Activated naive CD8-positive, alpha-beta T cell treated with anti-CD3 and anti-CD28 coated beads for 36 hours (primary cell): ENCODE data around the gene KCNIP4. TPM values are rescaled to one million over a fixed set of nuclear protein-coding genes. Genes with fewer than 3 reads are reported as not detected.

ENCODE experiments used
- DNase-seq: peaks from one replicate; pipeline ENCODE4 v3.0.0; 2021
- H3K27ac Mint-ChIP-seq: one replicate; pipeline ENCODE4 v1.8.0; 2022; ENCODE audit warnings: mild to moderate bottlenecking, moderate library complexity, mixed read lengths
- H3K27me3 Mint-ChIP-seq: one replicate; pipeline ENCODE4 v1.8.0; 2022; ENCODE audit warnings: mild to moderate bottlenecking, mixed read lengths
- H3K36me3 Mint-ChIP-seq: one replicate; pipeline ENCODE4 v1.8.0; 2021; ENCODE audit warnings: mild to moderate bottlenecking, mixed read lengths
- H3K4me1 Mint-ChIP-seq: one replicate; pipeline ENCODE4 v1.8.0; 2021; ENCODE audit warnings: mixed read lengths
- H3K4me3 Mint-ChIP-seq: one replicate; pipeline ENCODE4 v1.8.0; 2022; ENCODE audit warnings: mild to moderate bottlenecking, moderate library complexity, mixed read lengths
- H3K9me3 Mint-ChIP-seq: one replicate; pipeline ENCODE4 v1.8.0; 2022; ENCODE audit warnings: mixed read lengths
- total RNA-seq, 2 experiments: library from RNA; stranded (reverse); gene quantifications; one replicate each; pipeline ENCODE4 v1.2.3, GENCODE V29; 2021

KCNIP4 gene
- total RNA-seq, 2 experiments from 2014 or later = not detected

DNA sequence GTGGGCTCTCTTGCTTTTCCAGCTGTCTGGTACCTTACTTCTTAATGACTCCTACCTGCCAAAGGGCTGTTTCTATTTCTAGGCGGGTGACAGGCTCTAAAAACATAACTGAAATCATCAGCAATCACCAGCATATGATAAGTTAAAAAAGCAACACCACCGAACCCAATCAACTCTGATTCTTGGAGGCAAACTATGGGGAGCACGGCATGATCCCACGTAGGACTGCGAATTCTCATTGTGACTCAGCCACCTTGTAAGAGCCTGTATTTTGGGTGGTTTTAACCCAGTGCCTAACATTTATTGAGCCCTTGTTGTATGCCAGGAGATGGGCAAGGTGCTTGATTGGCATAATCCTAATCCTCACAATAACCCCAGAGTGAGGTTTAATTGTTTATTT, 1091.5 kb downstream of the KCNIP4 start:
- no peak overlapping the region for H3K27ac Mint-ChIP-seq
- no peaks in the 10 kb centered on the region for H3K27me3 Mint-ChIP-seq
- no peak for DNase-seq
- H3K36me3 Mint-ChIP-seq = no peaks in the 10 kb centered on the region
- no peaks in the 10 kb centered on the region for H3K4me1 Mint-ChIP-seq
- no peak overlapping the region for H3K4me3 Mint-ChIP-seq
- H3K9me3 Mint-ChIP-seq = peaks cover 9% of the 10 kb centered on the region

DNA sequence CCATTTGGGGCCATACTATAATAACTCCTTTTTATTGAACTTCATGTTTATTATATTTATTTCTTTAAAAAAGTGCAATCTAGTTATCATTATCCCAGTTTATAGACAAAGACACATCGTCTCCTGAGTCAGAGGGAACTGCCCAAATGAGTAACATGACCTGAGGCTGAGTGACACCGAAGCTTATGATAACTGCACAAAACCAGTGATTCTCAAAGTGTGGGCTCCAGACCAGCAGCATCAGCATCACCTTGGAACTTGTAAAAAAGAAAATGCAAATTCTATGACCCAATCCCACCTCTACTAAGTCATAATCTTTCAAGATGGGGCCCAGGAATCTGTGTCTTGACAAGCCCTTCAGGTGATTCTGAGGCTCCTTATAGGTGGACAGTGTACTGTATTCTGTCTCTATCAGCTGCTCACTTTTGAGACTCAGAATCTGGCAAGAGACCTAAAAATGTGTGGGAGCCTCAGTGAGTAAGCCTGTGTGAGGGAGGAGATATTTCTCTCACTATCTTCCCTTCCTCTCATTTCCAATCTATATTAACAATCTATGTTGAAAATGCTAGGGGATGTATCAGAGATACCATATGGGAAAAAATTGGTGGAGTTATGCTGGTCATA, 1101.3 kb downstream of the KCNIP4 start:
- H3K27ac Mint-ChIP-seq = no peak overlapping the region
- DNase-seq = no peak
- H3K9me3 Mint-ChIP-seq = peaks cover 10% of the 10 kb centered on the region
- no peak overlapping the region for H3K4me3 Mint-ChIP-seq
- H3K36me3 Mint-ChIP-seq = no peaks in the 10 kb centered on the region
- no peaks in the 10 kb centered on the region for H3K4me1 Mint-ChIP-seq
- no peaks in the 10 kb centered on the region for H3K27me3 Mint-ChIP-seq

DNA sequence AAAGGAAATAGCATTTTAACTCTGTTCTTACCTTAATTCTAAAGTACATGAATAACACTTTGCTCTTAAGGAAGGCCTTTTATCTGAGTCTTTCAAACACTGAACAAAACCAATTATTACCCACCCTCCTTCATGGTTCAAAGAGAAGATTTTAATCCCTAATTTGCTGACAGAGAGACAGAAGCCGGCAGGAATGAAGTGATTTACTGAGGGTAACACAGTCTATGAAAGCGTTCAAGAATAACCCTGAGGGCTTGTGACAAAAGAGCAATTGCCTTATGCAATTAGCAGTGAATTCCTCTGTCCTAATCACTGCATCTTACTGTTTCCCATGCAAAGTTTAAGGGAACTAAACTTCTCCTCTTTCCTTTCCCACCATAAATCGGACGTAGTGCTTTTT, 1104.3 kb downstream of the KCNIP4 start:
- no peaks in the 10 kb centered on the region for H3K9me3 Mint-ChIP-seq
- H3K27ac Mint-ChIP-seq = no peak overlapping the region
- DNase-seq = no peak
- no peak overlapping the region for H3K4me3 Mint-ChIP-seq
- H3K4me1 Mint-ChIP-seq = no peaks in the 10 kb centered on the region
- H3K27me3 Mint-ChIP-seq = no peaks in the 10 kb centered on the region
- no peaks in the 10 kb centered on the region for H3K36me3 Mint-ChIP-seq

DNA sequence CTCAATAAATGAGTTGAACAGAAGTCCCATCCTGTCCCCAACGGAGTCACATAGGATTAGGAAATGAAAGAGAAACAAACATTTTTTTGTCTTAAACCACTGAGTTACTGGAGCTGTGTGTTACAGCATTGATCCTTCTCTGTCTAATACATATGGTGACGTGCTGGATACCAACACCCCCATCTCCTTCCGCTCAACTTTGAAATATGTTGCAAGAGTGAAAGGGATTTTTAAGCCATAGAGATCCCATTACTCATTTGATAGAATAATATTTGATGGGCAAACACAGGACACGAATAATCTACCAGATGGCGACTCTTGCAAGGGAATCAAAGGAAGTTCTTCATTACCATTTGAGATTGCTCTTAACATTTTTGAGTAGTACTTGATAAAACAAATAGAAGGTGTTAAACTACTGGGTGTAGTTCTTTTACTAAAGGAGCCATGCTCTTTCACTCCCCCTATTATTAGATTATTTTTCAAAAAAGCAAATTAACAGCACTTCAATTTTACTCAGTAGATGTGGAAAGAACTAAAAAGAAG, 1107.9 kb downstream of the KCNIP4 start:
- Mint-ChIP-seq H3K36me3 (no peaks in the 10 kb centered on the region), H3K4me1 (no peaks in the 10 kb centered on the region)

DNA sequence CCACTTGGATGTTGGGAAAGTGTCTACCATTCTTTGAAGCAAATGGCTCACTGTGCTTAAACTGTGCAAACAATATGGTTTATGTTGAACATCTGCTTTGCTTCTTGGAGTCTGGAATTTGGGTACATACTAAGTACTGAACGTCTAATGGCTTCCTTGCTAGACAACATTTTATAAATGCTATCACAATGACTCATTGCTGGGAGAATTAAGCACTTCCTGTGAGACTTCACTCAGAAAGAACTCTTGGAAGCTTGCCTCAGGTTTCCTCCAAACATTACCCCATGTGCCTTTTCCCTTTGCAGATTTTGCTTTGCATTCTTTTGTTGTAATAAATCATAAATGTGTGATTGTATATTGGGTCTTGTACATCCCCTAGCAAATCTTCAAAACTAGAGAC, 1108.6 kb downstream of the KCNIP4 start:
- DNase-seq = no peak
- Mint-ChIP-seq H3K36me3 (no peaks in the 10 kb centered on the region), H3K4me1 (no peaks in the 10 kb centered on the region), H3K27ac (no peak overlapping the region), H3K27me3 (no peaks in the 10 kb centered on the region), H3K9me3 (peaks cover 2% of the 10 kb centered on the region), H3K4me3 (no peak overlapping the region)

More for the DNA sequence above, 1107.9 kb downstream of the KCNIP4 start:
- no peak for DNase-seq
- Mint-ChIP-seq H3K9me3 (peaks cover 2% of the 10 kb centered on the region), H3K4me3 (no peak overlapping the region), H3K27me3 (no peaks in the 10 kb centered on the region), H3K27ac (no peak overlapping the region)

DNA sequence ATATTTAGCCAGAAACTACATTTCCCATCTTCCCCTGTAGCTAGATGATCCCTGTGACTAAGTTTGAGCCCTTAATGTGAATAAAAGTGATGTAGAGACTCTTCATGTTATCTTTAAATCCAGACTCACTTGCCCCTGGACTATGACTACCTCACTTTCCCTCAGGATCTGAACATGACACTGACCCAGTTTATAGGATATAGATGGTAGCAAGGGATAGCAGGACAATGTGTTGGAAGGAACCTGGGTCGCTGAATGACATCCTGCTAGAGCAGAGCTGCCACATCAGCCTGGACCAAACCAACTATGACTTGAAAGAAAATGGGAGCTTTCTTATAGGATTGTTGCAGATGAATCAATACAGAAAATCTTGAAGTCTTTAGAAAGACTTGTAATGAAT, 1110.1 kb downstream of the KCNIP4 start:
- Mint-ChIP-seq H3K4me3 (no peak overlapping the region), H3K27ac (no peak overlapping the region), H3K4me1 (no peaks in the 10 kb centered on the region), H3K27me3 (no peaks in the 10 kb centered on the region), H3K36me3 (no peaks in the 10 kb centered on the region), H3K9me3 (peaks cover 2% of the 10 kb centered on the region)
- no peak for DNase-seq

DNA sequence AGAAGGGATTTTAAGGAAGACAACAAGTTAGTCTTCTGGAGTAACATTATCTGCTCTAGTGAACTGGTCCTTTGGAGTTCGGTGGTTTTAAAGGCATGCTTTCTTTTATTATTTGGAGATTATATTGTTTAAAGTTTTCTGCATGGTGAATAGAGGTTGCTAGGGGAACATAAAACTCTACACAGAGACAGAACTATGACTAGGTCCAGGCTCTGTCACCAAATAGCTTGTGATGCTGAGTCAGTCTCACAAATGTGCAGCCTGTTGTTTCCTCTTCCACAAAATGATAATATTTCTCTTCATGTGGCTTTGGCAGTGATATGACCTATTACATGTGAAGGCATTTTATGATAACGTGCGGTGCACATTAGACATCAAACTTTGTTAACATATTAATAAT, 1115.7 kb downstream of the KCNIP4 start:
- H3K27ac Mint-ChIP-seq = no peak overlapping the region
- H3K27me3 Mint-ChIP-seq = no peaks in the 10 kb centered on the region
- H3K4me3 Mint-ChIP-seq = no peak overlapping the region
- no peak for DNase-seq
- peaks cover 2% of the 10 kb centered on the region for H3K9me3 Mint-ChIP-seq
- no peaks in the 10 kb centered on the region for H3K4me1 Mint-ChIP-seq
- no peaks in the 10 kb centered on the region for H3K36me3 Mint-ChIP-seq

DNA sequence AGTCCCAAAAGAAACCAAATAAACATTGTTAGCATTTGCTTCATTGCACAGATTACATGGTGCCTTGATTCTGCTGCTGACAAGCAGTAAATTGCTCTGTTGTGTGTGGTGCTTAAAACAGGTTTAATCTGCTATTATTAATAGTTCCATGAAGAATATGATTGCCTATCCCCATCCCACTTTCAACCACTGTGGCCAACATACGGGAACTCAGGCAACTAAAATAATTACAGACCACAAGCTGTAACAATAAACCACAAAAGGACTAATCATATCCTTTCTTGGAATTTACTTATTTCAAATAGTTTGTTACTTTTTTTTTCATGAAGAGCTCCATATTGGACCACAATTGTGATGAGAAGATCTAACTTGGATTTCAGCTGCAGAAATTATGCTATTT, 1116.8 kb downstream of the KCNIP4 start:
- H3K27me3 Mint-ChIP-seq = no peaks in the 10 kb centered on the region
- H3K4me1 Mint-ChIP-seq = no peaks in the 10 kb centered on the region
- no peak overlapping the region for H3K27ac Mint-ChIP-seq
- H3K36me3 Mint-ChIP-seq = no peaks in the 10 kb centered on the region
- DNase-seq = no peak
- peaks cover under 1% of the 10 kb centered on the region for H3K9me3 Mint-ChIP-seq
- H3K4me3 Mint-ChIP-seq = no peak overlapping the region

DNA sequence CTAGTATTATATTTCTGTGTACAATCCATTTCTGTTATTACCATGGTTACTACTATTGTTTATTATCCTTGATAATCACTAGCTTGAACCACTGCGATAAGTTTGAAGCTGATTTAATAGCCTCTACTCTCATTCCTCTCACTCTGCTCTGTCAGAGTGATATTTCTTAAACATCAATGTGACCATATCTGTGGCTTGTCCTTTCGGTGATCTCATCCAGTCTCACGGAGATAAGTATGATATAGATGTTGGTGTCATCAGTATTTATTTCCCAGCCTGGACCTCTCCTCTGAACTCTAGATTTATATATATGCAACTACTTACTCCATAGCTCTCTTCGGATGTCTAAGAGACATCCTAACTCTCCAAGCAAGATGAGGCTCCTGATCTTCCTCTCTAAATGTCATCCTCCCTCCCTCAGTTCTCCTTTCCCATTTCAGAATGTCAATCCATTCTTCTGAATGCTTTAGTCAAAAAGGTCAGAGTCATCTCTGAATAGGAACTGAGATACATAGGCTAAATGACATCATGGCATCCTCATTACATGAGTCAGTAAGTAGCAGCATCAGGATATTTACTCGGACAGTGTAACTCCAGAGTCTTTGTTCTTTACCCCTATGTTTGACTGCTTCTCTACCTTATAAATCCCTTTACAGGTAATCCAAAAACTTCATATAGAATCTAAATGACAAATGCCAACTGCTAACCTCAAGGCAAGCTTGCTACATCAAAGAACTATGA, 1118.8 kb downstream of the KCNIP4 start:
- Mint-ChIP-seq H3K27ac (no peak overlapping the region), H3K27me3 (no peaks in the 10 kb centered on the region), H3K4me1 (no peaks in the 10 kb centered on the region), H3K36me3 (no peaks in the 10 kb centered on the region), H3K4me3 (no peak overlapping the region), H3K9me3 (peaks cover 2% of the 10 kb centered on the region)
- no peak for DNase-seq

DNA sequence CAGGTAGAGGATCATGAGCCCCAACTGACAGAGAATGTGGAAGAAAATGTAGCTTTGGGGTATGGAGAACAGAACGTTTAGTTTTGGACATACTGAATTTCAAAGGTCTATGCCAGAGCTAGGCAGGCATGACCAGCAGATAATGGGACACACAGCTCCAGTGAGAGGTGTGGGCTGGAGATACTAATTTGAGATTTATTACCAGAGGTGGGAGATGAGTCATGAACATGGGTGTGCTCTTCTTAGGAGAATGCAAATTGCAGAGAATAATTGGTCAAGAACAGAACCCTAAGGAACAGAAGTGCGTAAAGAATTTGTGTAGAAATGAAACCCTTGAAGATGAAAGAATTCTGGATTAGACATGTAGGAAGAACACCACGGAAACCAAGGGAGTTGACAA, 1123.1 kb downstream of the KCNIP4 start:
- no peak for DNase-seq
- H3K9me3 Mint-ChIP-seq = peaks cover 2% of the 10 kb centered on the region

DNA sequence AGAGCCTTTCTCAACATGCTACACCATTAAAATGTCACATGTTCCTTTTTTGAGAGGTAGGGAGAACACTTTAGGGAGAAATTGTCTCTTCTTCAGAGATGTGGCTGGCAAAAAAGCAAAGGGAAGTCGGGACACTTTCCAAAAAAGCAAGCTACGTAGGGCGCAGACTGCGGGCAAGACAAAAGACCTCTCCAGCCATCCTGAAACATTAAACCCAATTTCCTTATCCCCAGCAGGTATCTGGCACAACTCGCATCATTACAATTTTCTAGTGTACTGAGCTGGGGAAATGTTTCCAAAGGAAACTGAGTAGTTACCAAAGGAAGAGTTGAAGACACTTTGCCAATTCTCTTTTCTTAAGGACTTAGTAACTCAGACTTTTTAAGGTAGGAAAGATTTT, 1132.3 kb downstream of the KCNIP4 start:
- no peak for DNase-seq
- Mint-ChIP-seq H3K27ac (no peak overlapping the region), H3K4me3 (no peak overlapping the region), H3K36me3 (no peaks in the 10 kb centered on the region), H3K9me3 (no peaks in the 10 kb centered on the region), H3K27me3 (no peaks in the 10 kb centered on the region), H3K4me1 (no peaks in the 10 kb centered on the region)

More for the DNA sequence above, 1123.1 kb downstream of the KCNIP4 start:
- Mint-ChIP-seq H3K4me3 (no peak overlapping the region), H3K27ac (no peak overlapping the region), H3K4me1 (no peaks in the 10 kb centered on the region), H3K27me3 (no peaks in the 10 kb centered on the region), H3K36me3 (no peaks in the 10 kb centered on the region)

DNA sequence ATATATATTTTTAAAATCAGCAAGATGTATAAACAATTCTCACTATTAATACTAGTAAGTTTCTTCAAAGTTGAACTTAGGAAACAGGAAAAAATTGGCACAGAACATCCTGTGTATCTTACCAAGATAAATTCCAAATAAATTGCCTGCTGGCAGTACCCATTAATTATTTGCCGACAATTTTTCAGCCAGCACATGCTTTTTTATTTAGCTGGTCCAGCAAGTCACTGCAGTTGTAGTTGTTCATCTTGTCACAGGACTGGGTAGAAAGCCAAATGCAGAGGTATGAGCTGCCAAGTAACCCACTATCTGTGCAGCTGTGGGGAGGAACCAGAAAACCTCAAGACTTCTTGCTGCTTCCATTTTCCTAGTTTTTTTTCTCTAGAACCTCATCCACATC, 1134.9 kb downstream of the KCNIP4 start:
- no peak for DNase-seq
- Mint-ChIP-seq H3K4me1 (no peaks in the 10 kb centered on the region), H3K9me3 (no peaks in the 10 kb centered on the region), H3K27me3 (no peaks in the 10 kb centered on the region), H3K36me3 (no peaks in the 10 kb centered on the region), H3K27ac (no peak overlapping the region), H3K4me3 (no peak overlapping the region)

DNA sequence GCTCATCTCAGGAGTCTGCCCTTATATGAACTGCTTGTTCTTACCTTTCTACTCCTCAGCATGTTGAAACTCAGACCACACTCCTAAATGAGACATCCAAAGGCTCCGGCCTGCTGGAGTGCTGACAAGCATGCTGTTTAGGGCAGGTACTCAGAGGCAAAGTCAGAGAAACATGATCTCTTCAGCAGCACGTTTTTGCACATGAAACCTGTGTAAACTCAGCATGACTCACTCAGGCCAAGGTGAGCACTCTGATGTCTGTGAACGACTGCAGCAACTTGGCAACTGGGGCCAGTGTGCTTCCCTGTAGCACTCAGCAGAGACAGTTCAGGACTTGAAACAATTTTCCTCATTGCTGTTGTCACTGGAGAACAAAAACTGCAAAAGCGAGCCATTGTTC, 1138.8 kb downstream of the KCNIP4 start:
- no peak for DNase-seq
- H3K9me3 Mint-ChIP-seq = no peaks in the 10 kb centered on the region
- no peak overlapping the region for H3K27ac Mint-ChIP-seq
- no peaks in the 10 kb centered on the region for H3K4me1 Mint-ChIP-seq
- H3K27me3 Mint-ChIP-seq = peaks cover 3% of the 10 kb centered on the region
- no peak overlapping the region for H3K4me3 Mint-ChIP-seq
- no peaks in the 10 kb centered on the region for H3K36me3 Mint-ChIP-seq

DNA sequence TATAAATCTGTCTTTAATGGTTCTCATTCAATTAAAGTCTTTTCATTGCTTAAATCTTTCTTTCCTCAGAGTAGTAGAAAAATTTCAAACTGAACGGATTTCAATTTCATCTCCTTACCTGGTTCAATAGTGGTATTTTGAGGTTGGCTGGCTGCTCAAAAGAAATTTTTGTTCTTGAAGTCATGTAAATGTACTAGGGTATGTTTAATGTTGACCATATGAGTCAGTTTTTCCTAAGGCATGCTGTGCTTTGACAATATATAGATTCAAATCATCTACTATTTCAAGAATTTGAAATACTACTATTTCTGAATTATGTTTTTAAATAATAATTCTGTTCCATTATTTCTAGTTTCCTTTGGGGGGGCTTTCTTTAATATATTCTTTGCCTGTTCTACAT, 1142.9 kb downstream of the KCNIP4 start:
- DNase-seq = no peak
- Mint-ChIP-seq H3K4me1 (no peaks in the 10 kb centered on the region), H3K4me3 (no peak overlapping the region), H3K27ac (no peak overlapping the region), H3K27me3 (peaks cover 3% of the 10 kb centered on the region), H3K9me3 (peaks cover 7% of the 10 kb centered on the region), H3K36me3 (no peaks in the 10 kb centered on the region)

DNA sequence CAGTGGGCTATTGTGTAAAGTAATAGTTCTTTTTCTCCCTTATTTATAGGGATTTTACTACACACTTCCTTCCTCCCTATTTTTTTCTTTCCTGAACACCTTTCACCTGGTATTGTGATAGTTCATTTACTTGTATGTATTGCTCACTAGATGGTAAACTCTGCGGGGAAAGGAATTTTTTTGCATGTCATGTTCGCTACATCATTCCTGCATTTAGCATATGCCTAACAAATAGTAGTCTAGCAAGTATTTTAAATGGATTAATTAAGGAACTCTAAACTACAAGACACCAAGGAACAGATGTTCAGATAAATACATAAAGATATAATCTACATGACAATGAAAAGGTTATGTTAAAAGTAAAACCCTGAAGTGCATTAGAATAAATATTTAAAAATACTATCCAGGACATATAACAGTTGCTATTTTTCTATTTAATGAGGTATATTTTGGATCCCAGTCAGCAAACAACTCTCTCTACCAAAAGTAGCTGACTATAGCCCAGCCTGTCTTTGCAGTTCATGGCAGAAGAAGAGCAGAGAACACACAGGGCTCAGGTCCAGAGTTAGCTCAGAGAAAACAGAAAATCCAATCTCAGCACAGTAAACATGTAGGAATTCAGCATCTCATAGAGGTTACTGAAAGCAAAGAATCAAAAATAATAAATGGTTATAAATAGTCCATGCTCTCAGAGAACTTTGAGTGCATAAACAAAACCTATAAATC, 1160.5 kb downstream of the KCNIP4 start:
- Mint-ChIP-seq H3K36me3 (no peaks in the 10 kb centered on the region), H3K27ac (no peak overlapping the region), H3K4me1 (no peaks in the 10 kb centered on the region), H3K9me3 (peaks cover 4% of the 10 kb centered on the region), H3K27me3 (no peaks in the 10 kb centered on the region), H3K4me3 (no peak overlapping the region)
- no peak for DNase-seq
